GM19467 (cell line): ENCODE results near the gene TRPC4AP.

Experiments used
- ATAC-seq: cut with Tn5 transposase; IDR thresholded peaks from one replicate; pipeline ENCODE4 v1.9.1; 2021; ENCODE audit warnings: mild to moderate bottlenecking, moderate library complexity; ENCODE audit not compliant: unreplicated experiment

Gene TRPC4AP

GRCh38 chr20:35017099-35017835, 75.3 kb downstream of the TRPC4AP start:
- ATAC-seq: no peak

- ATAC-seq: no peak
These were observed 76.8 kb downstream of the TRPC4AP start for GRCh38 chr20:35015863-35016193.

GRCh38 chr20:35014537-35014936, 78.1 kb downstream of the TRPC4AP start:
- no peak for ATAC-seq

GRCh38 chr20:35013421-35014411, 78.9 kb downstream of the TRPC4AP start:
- ATAC-seq: no peak

- no peak for ATAC-seq
These were observed 80.2 kb downstream of the TRPC4AP start for GRCh38 chr20:35012227-35013069.

GRCh38 chr20:35011589-35012226, 80.9 kb downstream of the TRPC4AP start:
- ATAC-seq: no peak

- ATAC-seq: no peak
These were observed 82.0 kb downstream of the TRPC4AP start for GRCh38 chr20:35010405-35011192.

- ATAC-seq: no peak
These were observed 82.8 kb downstream of the TRPC4AP start for GRCh38 chr20:35009665-35010328.

- ATAC-seq: no peak
These were observed 83.9 kb downstream of the TRPC4AP start for GRCh38 chr20:35008411-35009342.

- ATAC-seq: no peak
These were observed 84.7 kb downstream of the TRPC4AP start for GRCh38 chr20:35007891-35008290.

GRCh38 chr20:35007413-35007812, 85.2 kb downstream of the TRPC4AP start:
- no peak for ATAC-seq

GRCh38 chr20:35006531-35006971, 86.1 kb downstream of the TRPC4AP start:
- ATAC-seq: no peak

GRCh38 chr20:35006009-35006408, 86.6 kb downstream of the TRPC4AP start:
- no peak for ATAC-seq

GRCh38 chr20:35005463-35005961, 87.1 kb downstream of the TRPC4AP start:
- no peak for ATAC-seq

- ATAC-seq: no peak
These were observed 87.7 kb downstream of the TRPC4AP start for GRCh38 chr20:35004749-35005462.

- no peak for ATAC-seq
These were observed 88.4 kb downstream of the TRPC4AP start for GRCh38 chr20:35004051-35004725.
